GM23248 (cell line): ENCODE data around the gene LEKR1.

Experiments used
- EZH2 ChIP-seq: fragments of 200-600 bp; sonication (generic); IDR thresholded peaks from 2 replicates; pipeline ENCODE4 v1.6.1; 2018; ENCODE audit warnings: antibody characterized with exemption, mild to moderate bottlenecking; ENCODE audit not compliant: insufficient read depth, poor library complexity, severe bottlenecking
- EZH2phosphoT487 ChIP-seq: fragments of 200-600 bp; sonication (generic); IDR thresholded peaks from 2 replicates; pipeline ENCODE4 v1.6.1; 2018; ENCODE audit warnings: antibody characterized with exemption, moderate library complexity, mild to moderate bottlenecking, low read depth; ENCODE audit not compliant: insufficient read depth

- TF ChIP-seq EZH2 (no peak), EZH2phosphoT487 (no peak)
These were observed 268.1 kb downstream of the LEKR1 start for GRCh38 chr3:157094301-157094700.
